Measurements from ENCODE around the gene CCS.
"Not testable (repeated sequence)": the region's sequence is repeated elsewhere in the genome, so short reads cannot be mapped to it uniquely, and the experiment has no call there.

CCS gene, protein sequence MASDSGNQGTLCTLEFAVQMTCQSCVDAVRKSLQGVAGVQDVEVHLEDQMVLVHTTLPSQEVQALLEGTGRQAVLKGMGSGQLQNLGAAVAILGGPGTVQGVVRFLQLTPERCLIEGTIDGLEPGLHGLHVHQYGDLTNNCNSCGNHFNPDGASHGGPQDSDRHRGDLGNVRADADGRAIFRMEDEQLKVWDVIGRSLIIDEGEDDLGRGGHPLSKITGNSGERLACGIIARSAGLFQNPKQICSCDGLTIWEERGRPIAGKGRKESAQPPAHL
- total RNA-seq, result 45.8 to 51.5 reads per million in 2 donors

DNA sequence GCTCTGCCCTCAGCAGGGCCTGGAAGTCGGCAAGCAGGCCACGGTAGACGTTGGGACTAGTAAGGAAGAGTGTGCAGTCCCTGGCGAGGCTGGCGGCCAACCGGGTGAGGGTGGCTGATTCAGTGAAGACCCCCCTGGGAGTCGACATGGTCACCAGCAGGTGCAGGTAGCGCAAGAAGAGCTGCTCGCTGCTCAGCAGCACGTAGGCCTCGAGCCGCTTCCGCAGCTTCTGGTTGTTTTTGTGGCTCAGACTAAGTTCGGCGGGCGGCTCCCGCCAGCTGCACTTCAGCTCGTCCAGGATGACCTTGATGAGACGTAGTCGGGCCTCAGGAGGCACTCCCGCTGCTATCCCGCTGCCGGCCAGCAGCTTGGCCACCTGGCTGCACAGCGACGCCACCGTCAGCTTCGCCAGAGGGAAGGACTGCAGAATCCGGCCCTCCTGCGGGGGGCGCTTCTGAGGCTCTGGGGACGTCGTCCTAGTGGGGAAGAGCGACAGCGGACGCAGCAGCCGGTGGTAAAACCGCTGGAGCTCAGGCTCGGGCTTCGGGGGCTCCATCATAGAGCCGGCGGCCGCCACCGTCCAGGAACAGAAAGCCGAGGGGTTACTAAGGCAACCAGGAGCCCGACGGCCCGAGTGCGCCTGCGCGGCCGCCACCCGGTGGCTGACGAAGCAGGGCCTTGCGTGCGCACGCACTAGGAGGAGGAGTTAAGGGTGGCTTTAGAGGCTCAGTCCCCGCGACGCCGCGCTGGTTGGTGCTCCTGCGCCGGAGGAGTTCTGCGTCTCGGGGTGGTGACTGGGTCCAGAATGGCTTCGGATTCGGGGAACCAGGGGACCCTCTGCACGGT, at the start of gene CCS, which contains the start of gene CCDC87:
Gene CCS, plus strand, starts transcription at position 729 of the 846 bp plus-strand sequence. Its CDS starts 77 bp downstream, at position 806.
Gene CCDC87, minus strand, starts transcription at position 607 of the 846 bp plus-strand sequence. Its CDS starts 48 bp downstream, at position 559.
- DNase-seq, result peak; percentile 98

DNA sequence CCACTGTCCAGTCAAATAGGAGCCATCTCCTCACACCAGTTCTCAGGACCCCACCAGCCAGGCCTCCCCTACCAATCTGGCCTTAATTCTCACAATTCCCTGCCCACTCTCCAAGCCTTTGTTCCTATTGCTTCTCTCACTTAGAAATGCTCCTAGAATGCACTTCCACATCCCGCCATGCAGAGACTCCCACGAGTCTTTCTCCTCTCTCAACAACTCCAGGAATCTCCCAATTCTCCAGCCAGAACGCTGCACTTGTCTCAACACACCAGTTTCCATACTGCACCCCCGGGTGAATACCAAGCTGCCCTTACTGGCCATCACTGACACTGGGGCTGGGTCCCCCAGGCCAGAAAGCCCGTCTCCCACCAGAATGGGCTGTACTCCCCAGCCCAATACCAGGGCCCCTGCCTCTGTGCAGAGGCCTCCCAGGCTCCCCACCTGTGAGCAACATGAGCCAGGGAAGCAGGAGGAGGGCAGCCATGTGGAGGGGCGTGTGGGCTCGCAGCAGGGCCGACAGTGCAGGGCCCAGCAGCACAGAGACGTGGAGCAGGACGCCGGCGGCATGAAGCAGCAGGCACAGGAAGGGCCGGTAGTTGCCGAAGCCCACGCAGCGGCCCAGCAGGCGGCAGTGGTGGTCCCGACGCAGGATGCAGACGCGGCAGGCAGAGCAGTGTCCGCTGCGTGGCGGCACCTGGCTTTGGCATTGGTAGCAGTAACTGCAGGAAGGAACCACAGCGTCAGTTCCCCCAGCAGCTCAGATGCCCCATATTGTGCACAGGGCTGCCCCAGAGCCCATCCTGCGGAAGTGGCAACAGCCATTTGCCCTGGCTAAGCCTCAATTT, 49.5 kb upstream of the CCS start:
- DNase-seq, result peak; percentile 50

DNA sequence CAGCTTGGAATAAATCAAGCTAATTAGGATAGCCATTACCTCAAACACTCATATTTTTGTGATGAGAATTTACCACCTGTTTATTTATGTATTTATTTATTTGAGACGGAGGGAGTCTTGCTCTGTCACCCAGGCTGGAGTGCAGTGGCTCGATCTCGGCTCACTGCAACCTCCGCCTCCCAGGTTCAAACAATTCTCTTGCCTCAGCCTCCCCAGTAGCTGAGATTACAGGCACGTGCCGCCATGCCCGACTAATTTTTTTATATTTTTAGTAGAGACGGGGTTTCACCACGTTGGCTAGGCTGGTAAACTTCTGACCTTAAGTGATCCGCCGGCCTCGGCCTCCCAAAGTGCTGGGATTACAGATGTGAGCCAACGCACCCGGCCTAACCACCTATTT, 48.0 kb upstream of the CCS start:
- not testable (repeated sequence) for DNase-seq

DNA sequence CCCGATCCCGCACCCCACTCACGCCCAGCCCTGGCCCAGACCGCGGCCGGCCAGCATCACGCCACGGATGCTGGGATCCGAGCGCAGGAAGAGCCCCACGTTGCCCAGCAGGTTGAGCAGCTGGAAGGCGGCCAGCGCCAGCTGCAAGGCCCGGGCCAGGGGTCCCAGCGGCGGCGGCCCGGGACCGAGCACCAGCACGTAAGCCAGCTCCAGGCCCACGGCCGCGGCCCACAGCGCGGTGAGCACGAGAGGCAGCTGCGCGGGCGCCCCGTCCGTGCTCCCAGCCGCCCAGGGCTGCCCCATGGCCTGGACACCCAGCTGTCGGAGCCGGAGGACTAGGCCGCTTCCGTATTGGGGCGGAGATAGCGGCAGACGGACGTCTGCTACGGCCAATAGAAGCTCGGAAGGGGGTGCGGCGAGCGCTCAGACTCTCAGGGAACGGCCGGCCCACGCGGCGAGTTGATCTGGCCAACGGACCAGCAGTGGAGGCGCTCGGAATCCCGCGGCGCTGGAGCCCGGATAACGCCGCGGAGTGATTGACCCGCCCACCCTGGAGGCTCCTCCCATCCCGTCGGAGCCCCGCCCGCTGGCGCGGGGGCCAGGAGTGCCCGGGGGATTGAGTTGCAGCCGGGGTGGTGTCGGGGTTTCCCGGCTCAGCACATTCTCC, 47.2 kb upstream of the CCS start, which contains the start of gene ZDHHC24:
Gene ZDHHC24, minus strand, starts transcription at position 348 of the 667 bp plus-strand sequence. Its CDS starts 45 bp downstream, at position 303.
- peak; percentile 80 for DNase-seq

DNA sequence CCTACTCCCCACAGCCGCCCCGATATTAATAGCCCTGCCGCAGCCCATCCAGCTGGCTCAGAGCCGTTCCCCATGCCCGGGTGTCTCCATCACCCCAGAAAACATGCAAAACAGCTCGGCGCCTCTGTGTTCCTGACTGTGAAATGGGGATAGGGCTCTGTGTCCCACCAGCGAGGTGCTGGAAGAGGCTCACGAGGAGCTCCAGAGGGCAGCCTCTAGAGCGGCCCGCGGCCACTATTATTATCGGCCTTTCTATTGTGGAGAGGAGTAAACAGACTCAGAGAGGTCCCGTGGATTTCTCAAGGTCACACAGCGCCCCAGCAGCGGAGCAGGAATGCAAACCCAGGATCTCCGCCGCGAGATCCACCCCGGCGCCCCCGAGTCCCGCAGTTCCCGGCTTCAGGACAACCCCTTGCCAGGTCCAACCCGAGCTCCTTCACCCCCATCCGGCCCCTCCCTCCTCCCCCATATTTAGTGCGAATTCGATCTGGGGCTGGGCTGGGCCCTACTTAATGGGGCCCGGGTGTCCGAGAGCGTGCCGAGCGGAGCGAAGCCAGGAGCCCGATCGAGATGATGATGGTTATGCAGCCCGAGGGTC, 46.5 kb upstream of the CCS start, which contains the start of gene ACTN3:
Gene ACTN3, plus strand, starts transcription at position 536 of the 598 bp plus-strand sequence. Its CDS starts 35 bp downstream, at position 571.
- no peak for DNase-seq

DNA sequence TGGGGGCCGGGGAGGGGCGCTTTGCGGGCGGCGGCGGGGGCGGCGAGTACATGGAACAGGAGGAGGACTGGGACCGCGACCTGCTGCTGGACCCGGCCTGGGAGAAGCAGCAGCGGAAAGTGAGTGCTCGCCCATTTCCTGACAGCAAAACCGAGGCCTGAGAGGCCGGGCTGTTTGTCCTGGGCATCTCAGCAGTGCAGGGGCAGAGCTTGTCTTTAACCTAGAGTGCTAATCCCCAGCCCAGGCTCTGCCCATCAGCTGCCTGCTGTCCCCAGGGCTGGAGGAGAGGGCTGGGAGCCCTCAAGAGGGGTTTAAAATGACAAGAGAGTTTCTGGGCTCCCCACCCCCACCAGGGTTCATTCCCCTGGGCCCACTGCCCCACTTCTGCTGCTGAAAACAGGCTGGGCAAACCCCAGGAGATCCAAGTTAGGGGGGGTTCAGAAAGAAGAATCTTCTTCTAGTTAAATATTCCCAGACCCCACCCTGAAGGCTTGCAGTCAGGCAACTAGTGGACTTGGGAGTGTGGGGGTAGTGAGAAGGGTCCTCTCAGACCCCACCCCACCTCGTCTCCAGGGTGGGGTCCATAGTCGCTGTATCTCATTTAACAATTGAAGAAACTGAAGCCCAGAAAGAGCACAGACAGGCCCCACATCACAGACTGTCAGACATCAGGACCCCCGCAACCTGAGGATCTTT, 45.9 kb upstream of the CCS start:
- no peak for DNase-seq

DNA sequence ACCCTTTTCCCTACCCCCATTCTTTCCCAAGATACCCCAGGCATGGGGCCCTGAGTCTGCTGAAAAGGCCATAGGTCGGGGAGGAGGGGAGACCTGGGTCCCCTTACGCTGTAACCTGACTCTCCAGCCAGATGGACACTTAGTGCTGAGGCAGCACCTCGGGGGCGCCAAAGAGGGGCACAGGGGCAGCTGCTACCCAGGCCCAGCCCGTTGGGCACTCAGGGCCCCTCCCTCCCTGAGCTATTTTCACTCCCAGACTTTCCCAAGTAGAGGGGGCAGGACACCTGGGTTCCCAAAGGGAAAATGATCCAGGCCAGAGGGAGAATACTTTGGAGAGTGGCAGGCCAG, 45.3 kb upstream of the CCS start:
- DNase-seq, result no peak

DNA sequence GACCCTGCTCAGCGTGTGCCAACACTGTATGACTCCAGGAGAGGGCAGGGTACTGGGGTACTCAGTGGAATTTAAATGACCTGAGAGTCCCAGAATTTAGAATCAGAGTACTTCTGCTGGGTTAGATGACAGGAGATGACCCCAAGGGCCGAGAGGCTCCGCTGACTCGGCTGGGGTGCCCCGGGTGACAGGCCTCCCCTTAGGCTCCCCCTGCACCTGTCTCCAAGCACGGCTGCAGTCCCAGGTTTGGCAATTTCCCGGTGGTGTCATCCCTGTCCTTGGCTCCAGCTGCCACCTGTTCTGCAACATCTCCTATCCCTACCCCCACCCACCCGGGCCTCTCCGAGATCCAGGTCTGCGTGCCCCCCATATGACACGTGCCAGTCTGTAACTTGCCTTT, 44.9 kb upstream of the CCS start:
- no peak for DNase-seq

DNA sequence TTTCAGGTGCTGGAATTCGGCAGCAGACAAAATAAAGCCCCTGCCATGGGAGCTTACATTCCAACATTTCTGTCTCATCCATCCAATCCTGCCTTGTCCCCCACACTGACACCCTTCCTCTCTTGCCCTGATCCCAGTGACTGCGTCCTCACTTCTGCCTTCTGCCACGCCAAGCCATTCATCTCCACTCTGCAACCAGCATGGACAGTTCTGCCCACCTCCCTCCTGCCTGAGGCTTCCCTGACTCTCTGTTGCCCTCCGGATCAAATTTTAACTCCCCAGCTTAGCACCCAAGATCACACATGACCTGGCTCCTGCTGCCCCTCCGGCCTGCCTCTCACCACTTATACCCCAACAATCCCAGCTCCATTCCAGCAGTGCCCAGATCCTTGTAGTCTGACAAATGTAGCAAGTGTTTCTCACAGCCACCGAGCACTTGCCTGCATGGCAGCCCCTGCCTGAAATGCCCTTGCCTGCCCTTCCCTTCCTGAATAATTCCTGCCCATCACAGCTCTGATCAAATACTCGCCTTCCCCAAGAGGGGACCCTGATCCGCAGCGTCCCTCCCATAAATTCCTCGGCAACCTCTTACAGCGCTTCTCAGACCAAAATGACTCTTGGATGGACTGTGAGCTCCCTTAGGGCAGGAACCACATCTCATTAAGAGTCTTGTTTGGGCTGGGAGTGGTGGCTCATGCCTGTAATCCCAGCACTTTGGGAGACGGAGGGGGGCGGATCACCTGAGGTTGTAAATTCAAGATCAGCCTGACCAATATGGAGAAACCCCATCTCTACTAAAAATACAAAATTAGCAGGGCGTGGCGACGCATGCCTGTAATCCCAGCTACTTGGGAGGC, 44.0 kb upstream of the CCS start:
- DNase-seq, result no peak

DNA sequence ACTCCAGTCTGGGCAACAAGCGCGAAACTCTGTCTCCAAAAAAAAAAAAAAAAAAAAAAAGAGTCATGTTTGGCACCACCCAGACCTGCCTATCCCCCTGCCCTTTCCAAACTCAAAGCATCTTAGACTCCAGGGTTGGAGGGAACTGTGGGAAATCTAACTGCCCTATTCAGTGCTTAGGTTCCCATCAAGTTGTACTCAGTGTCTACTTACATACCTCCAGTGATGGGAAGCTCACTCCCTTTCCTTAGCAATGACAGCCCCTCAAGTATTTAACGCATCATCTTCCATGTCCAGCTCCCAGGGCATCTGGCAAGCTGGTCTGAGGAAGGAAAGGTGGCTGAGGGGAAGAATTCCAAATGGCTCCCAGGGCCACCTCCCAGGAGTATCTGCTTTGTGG, 43.3 kb upstream of the CCS start:
- DNase-seq, result no peak

DNA sequence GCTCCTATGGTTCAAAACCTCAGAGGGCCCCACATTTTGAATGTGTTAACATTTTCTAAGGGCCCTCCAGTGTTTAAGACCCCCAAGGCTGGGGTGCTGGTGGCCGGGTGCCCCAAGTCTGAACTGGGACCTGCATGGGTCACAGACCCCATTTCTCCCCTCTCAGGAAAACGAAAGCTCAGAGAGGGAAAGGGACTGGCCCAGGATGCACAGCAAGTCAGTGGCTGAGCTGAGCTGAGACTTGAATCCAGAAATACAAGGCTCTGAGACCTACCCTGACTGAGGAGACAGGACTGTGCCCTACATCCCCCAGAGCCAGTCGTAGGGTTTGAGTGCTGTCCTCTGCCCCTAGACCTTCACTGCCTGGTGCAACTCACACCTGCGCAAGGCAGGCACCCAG, 42.1 kb upstream of the CCS start:
- DNase-seq, result no peak

DNA sequence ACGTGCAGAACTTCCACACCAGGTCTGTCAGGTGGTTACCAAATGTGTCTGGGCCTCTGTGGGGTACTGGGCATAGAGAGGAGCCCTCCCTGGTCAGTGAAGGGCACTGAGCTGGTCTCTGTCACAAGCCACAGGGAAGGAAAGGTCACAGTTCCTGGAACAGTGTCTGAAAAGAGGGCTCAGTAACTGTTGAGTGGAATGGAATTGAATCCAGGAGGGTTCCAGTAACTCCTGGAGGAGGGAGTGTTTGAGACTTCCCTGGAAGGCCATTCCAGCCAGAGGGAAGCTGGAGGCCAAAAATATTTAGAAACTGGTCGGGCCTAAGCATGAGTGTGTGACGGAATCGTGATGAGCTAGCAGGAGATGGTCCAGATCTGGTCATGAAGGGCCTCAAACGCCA, 38.4 kb upstream of the CCS start:
- DNase-seq, result no peak

DNA sequence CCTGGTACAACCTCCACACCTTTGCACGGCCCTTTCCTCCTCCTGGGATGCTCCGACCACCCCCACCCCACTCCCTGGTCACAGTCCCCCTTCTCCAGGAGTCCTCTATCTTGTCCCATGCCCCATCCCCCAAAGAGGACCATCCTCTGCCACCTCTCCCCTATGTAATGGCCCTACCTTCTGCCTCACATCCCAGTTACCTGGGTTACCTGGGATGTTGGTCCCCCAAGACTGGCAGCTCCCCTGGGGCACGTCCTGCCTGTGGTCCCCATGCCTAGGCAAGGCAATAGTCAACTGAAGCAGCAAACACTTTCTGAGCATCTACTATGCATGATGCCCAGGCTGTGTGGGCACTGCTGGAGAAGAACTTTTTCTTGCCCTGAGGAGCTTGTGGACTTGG, 37.6 kb upstream of the CCS start:
- DNase-seq, result no peak

DNA sequence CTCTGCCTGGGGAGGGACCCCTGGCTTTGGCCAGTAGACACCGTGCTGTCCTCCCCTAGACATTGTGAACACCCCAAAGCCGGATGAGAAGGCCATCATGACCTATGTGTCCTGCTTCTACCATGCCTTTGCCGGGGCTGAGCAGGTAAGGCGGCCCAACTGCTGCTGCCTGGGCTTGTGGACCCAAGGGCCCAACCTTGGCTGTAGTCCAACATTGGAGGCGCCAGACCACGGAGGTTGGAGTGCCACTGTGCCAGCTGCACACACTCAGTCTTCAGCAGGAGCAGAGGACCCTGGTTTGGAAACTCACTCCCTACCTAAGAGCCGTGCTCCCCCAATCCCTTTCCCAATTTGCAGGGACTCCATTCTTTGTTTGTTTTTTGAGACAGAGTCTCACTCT, 36.9 kb upstream of the CCS start:
- no peak for DNase-seq

DNA sequence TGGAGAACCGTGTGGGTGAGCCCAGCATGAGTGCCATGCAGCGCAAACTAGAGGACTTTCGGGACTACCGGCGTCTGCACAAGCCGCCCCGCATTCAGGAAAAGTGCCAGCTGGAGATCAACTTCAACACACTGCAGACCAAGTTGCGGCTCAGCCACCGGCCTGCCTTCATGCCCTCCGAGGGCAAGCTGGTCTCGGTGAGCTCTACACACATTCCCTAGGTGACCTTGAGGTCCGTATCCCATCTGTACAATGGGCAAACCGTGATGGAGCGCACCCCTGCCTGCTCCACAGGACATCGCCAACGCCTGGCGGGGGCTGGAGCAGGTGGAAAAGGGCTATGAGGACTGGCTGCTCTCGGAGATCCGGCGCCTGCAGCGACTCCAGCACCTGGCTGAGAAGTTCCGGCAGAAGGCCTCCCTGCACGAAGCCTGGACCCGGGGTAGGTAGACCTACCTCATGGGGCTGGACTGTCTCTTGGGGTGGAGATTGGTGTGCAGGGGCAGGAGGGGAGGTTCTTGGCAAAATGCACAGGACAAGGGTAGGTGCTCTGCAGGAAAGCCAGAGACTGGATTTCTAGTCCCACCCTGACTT, 35.2 kb upstream of the CCS start:
- DNase-seq, result no peak

DNA sequence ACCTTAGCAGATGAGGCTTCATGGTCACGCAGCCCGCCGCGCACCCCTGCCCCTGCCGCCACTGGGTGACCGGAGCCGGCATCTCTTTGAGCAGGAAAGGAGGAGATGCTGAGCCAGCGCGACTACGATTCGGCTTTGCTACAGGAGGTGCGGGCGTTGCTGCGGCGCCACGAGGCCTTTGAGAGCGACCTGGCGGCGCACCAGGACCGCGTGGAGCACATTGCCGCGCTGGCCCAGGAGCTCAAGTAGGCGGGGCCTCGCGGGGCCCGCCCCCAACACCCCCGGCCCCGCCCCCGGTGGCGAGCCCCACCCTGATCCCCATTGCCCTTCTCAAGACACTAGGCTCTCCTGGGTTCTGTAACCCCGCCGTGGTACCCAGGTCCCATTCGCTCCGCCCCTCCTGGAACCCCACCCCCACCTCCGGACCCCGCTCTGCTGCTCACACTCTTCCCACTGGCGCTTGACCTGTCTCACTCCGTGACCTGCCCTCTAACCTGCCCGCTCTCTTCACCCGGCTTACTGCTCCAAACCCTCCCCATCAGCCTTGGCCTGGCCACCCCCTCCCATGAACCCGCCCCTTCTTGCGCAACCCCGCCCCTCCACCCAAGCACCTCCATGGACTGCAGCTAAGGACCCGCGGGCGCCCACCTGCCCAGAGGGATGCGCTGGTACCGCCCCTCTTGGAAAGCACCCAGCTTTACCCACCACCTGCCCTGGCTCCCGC, 33.7 kb upstream of the CCS start:
- no peak for DNase-seq

DNA sequence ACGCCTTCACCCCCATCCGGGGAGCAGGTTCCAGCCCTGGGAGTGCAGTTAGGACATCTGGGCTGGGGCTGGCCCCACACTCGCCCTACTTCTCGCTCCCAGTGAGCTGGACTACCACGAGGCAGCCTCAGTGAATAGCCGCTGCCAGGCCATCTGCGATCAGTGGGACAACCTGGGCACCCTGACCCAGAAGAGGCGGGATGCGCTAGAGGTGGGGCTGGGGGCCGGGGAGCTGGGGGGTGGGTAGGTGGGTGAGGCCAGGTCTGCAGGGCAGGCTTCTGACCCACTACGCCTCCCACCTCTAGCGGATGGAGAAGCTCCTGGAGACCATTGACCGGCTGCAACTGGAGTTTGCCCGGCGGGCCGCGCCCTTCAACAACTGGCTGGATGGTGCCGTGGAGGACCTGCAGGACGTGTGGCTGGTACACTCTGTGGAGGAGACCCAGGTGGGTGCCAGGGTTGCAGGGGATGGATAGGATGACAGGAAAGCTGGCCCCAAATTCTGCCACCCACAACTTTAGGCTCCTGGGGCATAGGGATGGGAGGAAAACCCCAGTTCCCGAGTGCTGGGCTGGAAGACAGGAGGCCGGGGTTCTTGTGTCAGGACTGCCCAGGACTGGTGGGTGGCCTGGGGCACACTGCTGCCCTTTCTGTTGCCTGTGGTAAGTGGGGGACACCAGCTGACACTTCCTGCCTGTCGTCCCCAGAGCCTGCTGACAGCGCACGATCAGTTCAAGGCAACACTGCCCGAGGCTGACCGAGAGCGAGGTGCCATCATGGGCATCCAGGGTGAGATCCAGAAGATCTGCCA, 32.9 kb upstream of the CCS start:
- DNase-seq, result no peak

Measured in activated gamma-delta T cell (primary cell).